DMS114 treated with DMSO at 0.1 percent for 48 hours (cell line): ENCODE measurements around the gene APOBEC4.

Experiments used
- DNase-seq: peaks from one replicate; lab custom pipeline; 2025; ENCODE audit not compliant: unreplicated experiment; lab: John Stamatoyannopoulos, UW

The APOBEC4 gene

DNA sequence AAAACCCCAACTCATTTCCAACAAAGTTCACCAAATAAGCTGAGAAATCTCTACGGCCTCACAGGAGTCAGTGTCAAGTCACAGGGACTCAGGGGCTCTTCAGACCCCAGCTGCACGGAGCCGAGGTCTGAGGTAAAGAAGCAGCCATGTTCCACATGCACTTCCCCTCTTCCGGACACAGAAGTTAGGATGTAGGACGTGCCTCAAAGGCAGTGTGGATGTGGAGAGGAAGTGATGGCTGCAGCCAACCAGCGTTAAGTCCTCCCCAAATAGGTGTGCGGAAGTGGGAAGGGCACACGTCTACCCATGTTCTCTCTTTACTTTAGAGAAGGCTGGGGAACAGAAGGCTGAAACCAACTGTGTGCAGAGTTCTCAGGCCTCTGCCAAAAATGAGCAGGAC is 48.3 kb downstream of the APOBEC4 start:
- no peak for DNase-seq

DNA sequence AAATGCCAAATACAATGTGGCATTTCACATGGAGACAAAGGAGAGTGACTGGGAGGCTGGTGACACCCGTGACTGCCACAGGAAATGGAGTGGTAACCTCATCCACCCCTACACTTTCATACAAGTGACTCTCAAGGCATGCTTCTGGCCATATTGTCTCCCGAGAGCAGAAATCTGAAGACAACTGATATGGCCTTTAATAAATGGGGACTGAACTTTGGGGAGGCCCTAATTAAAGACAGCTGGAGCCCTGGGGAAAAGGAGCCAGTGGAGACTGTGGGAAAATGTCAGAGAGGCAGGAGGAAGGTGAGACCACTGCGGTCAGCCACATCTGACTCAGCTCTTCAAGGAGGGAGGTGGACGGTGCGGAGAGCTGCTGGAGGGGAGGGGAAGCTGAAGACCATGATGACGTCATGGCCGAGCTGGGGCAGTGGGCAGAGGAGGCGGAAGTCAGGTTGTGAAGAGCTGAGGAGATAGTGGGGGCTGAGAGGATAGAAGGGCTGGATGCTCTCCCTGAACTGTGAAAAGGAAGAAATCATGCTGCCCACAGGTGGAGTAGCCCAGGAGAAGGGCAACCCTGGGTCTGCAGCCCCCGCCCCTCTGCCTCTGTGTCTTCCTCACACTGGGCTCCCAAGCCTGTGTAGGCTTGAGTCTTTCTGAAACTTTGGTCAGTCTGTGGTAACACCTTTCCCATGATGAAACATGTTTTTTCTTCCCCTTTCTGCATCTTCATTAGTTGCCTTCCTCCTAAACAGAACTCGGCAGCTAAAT is 48.9 kb downstream of the APOBEC4 start:
- no peak for DNase-seq

DNA sequence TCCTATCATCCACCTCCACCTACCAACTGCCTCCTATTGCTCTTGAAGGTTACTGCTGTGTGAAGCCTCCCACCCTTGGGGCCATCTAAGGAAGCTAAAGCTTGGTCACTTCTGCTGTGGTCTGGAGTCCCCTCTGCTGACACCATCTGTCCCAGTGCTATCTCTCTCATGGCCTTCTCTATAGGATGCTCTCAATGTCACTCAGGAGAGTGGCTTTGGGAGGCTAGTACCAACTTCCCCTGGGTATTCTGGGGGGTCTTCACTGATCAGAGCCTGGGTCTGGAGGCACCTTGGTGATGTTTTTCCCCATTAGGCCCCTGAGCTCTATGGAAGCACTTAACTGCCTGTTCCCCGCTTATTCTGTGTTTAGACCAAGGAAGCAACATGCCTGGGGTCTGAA is 50.6 kb downstream of the APOBEC4 start:
- DNase-seq, result no peak

DNA sequence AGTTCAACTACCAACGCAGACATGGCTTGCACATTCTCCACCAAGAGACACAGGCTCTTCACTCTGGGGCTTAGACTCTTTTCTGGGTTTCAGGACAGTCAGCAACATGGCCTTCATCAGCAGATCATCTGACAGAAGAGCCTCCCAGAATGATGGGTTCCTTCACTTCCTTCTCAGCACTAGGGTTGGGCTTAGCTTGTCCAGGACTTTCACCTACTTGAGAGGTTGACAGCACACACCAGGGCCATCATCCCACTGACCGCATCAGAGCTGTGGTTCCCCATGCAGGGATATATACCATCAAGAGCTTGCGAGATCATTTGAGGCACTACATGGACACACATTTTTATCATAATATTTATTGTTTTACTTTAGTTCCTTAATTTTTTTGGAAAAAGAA is 52.5 kb downstream of the APOBEC4 start:
- DNase-seq, result no peak

- DNase-seq, result no peak
These were observed 53.0 kb downstream of the APOBEC4 start for GRCh38 chr1:183600136-183600535.

DNA sequence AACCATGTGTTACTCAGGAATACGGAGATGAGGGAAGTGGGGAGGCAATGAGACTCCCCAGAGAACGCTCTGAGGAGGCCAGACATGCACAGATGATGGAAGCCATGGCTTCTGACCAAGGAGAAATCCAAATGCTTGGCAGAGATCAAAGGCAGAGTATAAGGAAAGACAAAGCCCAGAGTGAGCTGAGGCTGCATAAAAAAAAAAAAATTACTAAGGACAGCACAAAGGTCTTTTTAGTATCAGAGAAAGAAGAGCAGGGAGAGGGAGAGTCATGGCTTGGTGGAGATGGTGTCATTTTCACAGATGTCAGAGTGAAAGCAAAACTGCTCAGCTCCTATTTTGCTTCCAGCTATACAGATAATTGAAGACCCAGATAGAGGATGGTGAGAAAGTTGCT is 54.7 kb downstream of the APOBEC4 start:
- no peak for DNase-seq

DNA sequence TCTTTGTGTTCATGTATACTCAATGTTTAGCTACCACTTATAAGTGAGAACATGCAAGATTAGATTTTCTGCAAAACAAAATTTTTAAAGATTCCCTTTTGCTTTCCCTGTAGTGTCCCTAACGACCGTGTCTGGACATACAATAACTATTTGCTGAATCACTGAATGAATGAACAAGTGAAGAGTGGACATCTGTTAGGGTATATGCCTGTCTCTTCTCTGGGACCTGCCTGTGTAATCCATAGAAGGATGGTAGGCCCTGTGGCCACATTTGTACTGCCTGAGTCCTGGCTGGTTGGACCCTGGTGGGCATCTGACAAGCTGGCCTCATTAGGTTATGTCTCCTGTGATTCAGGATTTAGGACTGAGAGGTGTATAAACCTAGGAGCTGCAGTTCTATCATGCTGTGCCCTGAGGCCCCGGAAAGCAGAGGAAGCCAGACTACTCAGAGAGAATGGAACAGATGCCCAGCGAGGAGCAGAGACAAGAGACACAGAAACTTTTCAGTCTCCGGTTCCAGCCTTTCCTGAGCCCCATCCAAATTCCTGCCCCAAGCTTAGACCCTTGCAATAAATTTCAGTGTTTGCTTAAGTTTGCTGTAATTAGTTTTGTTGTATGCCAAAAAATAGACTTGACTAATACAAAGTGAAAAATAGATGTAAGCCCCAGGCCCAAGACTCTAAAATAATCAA is 55.3 kb downstream of the APOBEC4 start:
- DNase-seq, result no peak

DNA sequence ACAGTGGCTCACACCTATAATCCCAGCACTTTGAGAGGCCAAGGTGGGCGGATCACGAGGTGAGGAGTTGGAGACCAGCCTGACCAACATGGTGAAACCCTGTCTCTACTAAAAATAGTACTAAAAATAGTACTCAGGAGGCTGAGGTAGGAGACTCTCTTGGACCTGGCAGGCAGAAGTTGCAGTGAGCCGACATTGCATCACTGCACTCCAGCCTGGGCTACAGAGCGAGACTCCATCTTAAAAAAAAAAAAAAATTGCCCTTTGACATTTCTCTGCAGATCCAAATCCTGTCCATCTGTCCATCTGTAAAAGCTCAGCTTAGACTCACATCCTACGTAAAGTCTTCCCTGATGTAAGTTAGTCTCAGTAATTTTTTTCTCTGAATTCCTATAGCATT is 56.6 kb downstream of the APOBEC4 start:
- no peak for DNase-seq
